ENCODE results near the gene WEE2. TPM values are rescaled to one million over a fixed set of nuclear protein-coding genes. Genes with fewer than 3 reads are reported as not detected.

The WEE2 gene
- total and polyA plus RNA-seq, 9 of the 15 experiments (the other 6 are each of a cell fraction or from before 2014, with no cell fraction given), result not detected

GRCh38 chr7:141737118-141737835 lies 29.1 kb downstream of the WEE2 start (continued):
- no peak for TF ChIP-seq ZNF584 (CRISPR knock-in tag; IDR thresholded peaks at IDR 0.05; ENCODE audit: low read depth)
- TF ChIP-seq NR2C1 (IDR thresholded peaks at IDR 0.05), result no peak
- TF ChIP-seq NR2C1 (tag; IDR thresholded peaks at IDR 0.05), result no peak
- TF ChIP-seq MLLT1 (IDR thresholded peaks at IDR 0.05), result no peak
- TF ChIP-seq ZNF512 (tag; IDR thresholded peaks at IDR 0.05), result peak; percentile 99
- no peak for TF ChIP-seq CXXC5 (CRISPR knock-in tag; IDR thresholded peaks at IDR 0.05)
- TF ChIP-seq CEBPG (CRISPR knock-in tag; IDR thresholded peaks at IDR 0.05), result peak; percentile 91
- TF ChIP-seq CEBPG (tag; conservative IDR thresholded peaks at IDR 0.05 in 1 of 2, IDR thresholded peaks at IDR 0.05 in 1 of 2), result peak; percentile 91 to 98
- no peak for TF ChIP-seq ZNF77 (CRISPR knock-in tag; IDR thresholded peaks at IDR 0.05)
- no peak for TF ChIP-seq PRMT5 (CRISPR knock-in tag; IDR thresholded peaks at IDR 0.05)
- no peak for TF ChIP-seq MXD1 (CRISPR knock-in tag; IDR thresholded peaks at IDR 0.05; ENCODE audit: borderline replicate concordance, poor library complexity, severe bottlenecking)
- TF ChIP-seq MYNN (IDR thresholded peaks at IDR 0.05), result peak; percentile 83
- no peak for TF ChIP-seq MYNN (CRISPR knock-in tag; IDR thresholded peaks at IDR 0.05)
- 0 out of 2 replicates have a peak, but pooled peaks have one; percentile 36 for TF ChIP-seq ZBTB5 (IDR thresholded peaks at IDR 0.05)
- TF ChIP-seq THAP7 (CRISPR knock-in tag; IDR thresholded peaks at IDR 0.05), result no peak
- no peak for TF ChIP-seq ESRRB (CRISPR knock-in tag; IDR thresholded peaks at IDR 0.05; ENCODE audit: borderline replicate concordance)
- no peak; the same call in 1 of the 2 replicates for TF ChIP-seq SUPT5H (IDR thresholded peaks at IDR 0.05)

All from K562 (cell line).